Activated naive CD4-positive, alpha-beta T cell treated with anti-CD3 and anti-CD28 coated beads, Interleukin-2, amount 50 U/mL, for 24 hours (primary cell): ENCODE data around the gene FASN.

Source experiments
- H3K27ac Mint-ChIP-seq: one replicate; pipeline ENCODE4 v1.8.0; 2021; ENCODE audit warnings: mild to moderate bottlenecking, mixed read lengths
- H3K27me3 Mint-ChIP-seq: one replicate; pipeline ENCODE4 v1.8.0; 2021; ENCODE audit warnings: mixed read lengths
- H3K36me3 Mint-ChIP-seq: one replicate; pipeline ENCODE4 v1.8.0; 2021; ENCODE audit warnings: mixed read lengths
- H3K4me1 Mint-ChIP-seq: one replicate; pipeline ENCODE4 v1.8.0; 2021; ENCODE audit warnings: mixed read lengths
- H3K4me3 Mint-ChIP-seq: one replicate; pipeline ENCODE4 v1.8.0; 2021; ENCODE audit warnings: mild to moderate bottlenecking, mixed read lengths
- H3K9me3 Mint-ChIP-seq: one replicate; pipeline ENCODE4 v1.8.0; 2021; ENCODE audit warnings: mixed read lengths

The FASN gene

DNA sequence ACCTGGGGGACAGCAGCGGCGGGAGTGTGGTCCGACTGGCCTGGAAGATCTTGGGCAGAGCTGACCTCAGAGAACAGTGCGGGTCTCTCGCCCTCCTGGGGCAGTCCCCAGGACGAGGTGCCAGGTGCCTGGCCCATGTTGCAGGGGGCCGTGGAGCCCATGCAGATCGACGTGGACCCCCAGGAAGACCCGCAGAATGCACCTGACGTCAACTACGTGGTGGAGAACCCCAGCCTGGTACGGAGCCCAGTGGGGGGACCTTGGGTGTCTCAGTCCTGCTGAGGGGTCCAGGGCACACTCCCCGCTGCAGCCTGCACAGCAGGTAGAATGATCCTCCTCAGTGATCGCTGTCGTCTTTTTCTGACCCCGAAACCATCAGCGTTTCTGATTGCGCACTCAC, 44.9 kb downstream of the FASN start:
- H3K36me3 Mint-ChIP-seq = no peaks in the 10 kb centered on the region
- no peaks in the 10 kb centered on the region for H3K9me3 Mint-ChIP-seq
- H3K27ac Mint-ChIP-seq = no peak overlapping the region
- H3K4me1 Mint-ChIP-seq = peaks cover 14% of the 10 kb centered on the region
- peak overlapping the region; percentile 81 for H3K4me3 Mint-ChIP-seq
- H3K27me3 Mint-ChIP-seq = no peaks in the 10 kb centered on the region

DNA sequence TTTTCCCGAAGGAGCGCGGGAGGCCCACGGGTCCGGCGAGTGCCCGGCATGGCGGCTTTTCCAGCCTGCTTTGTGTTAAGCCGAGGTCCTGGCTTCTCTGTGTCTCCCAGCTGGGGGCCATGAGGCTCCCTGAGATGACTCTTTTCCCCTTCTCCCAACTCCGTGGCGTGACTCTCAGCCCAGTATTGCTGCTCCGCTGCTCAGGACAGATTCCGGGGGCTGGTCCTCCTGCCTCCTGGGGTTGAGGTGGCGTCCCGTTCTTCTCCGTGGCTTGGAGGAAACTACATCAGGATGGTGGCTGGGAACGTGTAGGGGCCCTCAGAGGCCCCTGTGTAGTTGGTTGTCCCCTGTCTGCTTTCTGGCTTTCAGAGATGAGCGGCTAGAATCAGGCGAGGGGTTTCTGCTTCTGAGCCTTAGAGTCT, 45.4 kb downstream of the FASN start:
- Mint-ChIP-seq H3K9me3 (no peaks in the 10 kb centered on the region), H3K4me1 (peaks cover 14% of the 10 kb centered on the region), H3K27ac (peak overlapping the region; percentile 46), H3K36me3 (no peaks in the 10 kb centered on the region), H3K27me3 (no peaks in the 10 kb centered on the region), H3K4me3 (peak overlapping the region; percentile 81)

DNA sequence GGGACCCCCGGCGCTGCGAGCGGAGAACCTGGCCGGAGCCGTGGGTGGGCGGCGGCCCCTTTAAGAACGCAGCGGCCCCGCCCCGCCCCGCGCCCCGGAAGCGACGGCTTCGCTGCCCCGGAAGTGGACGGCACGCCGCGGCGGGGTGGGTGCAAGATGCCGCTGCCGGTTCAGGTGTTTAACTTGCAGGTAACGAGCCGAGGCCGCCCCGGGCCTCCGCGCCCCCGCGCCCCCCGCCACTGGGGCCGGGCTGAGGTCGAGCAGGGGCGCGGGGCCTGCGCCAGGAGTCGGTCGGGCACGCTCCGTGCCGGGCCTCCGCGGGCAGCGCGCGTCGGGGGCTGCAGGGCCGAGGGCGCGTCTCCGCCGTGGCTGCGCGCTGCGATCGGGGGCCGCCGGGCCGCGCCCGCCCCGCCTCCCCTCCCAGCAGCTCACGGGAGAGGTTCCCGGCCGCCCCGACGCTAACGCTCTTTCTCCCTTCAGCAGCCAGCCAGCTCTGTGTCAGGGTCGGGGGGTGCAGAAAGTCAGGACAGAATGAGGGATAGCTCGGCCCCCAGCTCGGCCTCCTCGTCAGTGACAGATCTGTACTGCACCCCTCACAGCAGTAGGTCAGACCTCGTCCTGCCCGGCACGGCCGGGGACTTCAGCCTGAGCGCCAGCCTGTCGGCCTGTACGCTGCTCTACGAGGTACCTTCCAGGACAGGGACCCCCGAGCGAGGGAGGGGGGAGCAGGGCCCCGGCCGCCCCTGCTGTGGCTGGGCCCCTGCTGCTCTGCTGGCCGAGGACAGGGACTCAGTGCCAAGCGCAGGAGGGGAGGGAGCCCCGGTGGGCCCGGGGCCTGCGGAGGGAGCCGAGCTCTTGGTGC, 46.0 kb downstream of the FASN start, which contains the start of the genes GPS1 and RFNG:
GPS1 (plus strand) TSS at position 123 of the 862 bp plus-strand sequence; CDS start at position 157, 34 bp downstream.
RFNG (minus strand) TSS at position 36 of the 862 bp plus-strand sequence. CDS start 45 bp downstream, outside the sequence.
- H3K36me3 Mint-ChIP-seq = no peaks in the 10 kb centered on the region
- peak within 1 kb of the TSS; percentile 51 for H3K27ac Mint-ChIP-seq
- H3K4me3 Mint-ChIP-seq = peak within 1 kb of the TSS; percentile 87
- no peaks in the 10 kb centered on the region for H3K9me3 Mint-ChIP-seq
- H3K27me3 Mint-ChIP-seq = no peaks in the 10 kb centered on the region
- H3K4me1 Mint-ChIP-seq = peaks cover 14% of the 10 kb centered on the region

DNA sequence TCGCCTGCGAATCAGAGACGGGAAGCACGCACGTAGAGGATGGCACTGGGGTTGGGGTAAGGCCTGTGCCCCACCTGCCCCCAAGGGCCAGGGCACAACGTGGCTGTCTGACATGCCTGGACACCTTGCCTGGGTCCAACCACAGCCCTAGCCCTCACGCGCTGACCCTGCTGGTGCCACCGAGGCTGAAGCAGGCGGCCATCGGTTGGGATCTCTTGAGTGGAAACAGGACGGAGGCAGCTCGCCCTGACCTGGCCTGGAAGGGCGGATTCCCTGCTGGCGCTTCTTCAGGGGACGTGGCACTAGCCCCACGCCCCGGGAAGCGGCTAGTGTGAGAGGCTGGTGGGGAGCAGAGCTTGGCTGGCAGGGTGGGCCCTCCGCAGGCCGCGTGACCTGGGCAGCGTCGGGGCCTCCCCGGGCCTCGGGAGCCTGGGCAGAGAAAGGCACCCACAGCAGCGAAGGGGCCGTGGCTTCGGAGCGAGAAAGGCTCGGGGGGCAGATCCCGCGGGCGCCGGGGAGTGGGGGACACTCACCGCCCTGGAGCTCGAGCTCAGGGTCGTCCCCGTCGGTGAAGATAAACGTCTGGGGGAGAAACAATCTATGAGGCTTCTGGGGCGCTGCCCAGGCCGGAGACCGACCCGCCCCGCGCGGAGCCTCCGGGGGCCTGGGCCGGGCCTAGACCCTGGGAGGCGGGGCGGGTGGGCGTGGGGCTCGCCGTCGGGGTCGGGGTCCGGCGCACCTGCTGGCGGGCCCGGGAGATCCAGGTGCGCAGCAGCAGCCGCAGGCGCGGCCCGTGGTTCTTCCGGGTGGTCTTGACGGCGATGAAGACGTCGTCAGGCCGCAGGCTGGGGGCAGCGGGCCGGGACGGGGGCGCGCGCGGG, 47.0 kb downstream of the FASN start:
- Mint-ChIP-seq H3K9me3 (no peaks in the 10 kb centered on the region), H3K27ac (no peak overlapping the region), H3K27me3 (no peaks in the 10 kb centered on the region), H3K36me3 (no peaks in the 10 kb centered on the region), H3K4me1 (peaks cover 14% of the 10 kb centered on the region), H3K4me3 (peak overlapping the region; percentile 87)

DNA sequence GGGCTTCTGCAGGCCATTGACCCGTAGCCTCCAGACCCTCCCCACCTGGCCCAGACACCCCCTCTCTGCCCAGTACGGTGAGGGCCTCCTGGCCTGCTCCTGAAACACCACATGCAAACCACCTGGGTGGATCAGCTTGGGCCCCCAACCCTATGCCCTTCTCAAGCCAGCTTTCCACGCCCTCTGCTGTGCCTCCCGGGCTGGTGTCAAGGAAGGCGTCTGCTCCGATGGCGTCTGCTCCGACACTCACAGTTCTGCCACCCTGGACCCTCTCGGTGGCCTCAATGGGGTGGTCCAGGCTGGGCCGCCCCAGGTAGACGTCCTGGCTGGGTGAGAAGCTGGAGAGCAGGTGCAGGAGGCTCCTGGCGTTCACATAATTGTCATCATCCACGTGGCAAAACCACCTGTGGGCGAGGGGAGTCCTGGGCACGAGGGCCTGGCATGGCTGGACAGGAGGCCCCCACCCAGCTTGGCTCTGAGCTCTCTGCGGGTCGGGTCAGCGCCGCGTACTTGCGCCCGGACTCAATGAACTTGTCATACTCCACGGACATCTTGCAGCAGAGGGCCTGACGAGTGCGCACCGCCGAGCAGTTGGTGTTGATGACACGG, 47.8 kb downstream of the FASN start:
- H3K9me3 Mint-ChIP-seq = no peaks in the 10 kb centered on the region
- H3K4me3 Mint-ChIP-seq = peak overlapping the region; percentile 87
- H3K4me1 Mint-ChIP-seq = peaks cover 14% of the 10 kb centered on the region
- no peak overlapping the region for H3K27ac Mint-ChIP-seq
- H3K36me3 Mint-ChIP-seq = no peaks in the 10 kb centered on the region
- no peaks in the 10 kb centered on the region for H3K27me3 Mint-ChIP-seq

DNA sequence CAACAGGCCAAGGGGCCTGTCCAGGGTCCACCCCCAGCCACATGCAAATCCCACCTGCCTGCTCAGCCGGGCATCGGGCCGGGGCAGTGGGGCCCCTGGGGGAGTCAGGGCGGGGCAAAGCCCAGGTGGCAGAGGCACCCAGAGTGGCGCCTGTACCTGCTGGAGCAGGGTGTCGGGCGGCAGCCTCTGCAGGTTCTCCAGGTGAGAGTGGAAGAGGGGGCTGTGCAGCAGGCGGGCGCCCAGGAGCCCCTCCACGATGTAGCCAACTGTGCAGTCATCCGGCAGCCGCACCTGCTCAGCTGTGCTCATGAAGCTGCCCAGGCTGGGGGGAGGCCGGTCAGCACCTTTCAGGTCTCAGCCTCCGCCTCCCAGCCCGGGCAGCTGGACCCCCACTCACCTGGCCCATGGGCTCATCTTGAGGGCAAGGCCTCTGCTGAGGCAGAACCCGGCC, 48.5 kb downstream of the FASN start:
- H3K4me3 Mint-ChIP-seq = no peak overlapping the region
- no peaks in the 10 kb centered on the region for H3K36me3 Mint-ChIP-seq
- H3K4me1 Mint-ChIP-seq = peaks cover 14% of the 10 kb centered on the region
- no peak overlapping the region for H3K27ac Mint-ChIP-seq
- no peaks in the 10 kb centered on the region for H3K27me3 Mint-ChIP-seq
- H3K9me3 Mint-ChIP-seq = no peaks in the 10 kb centered on the region

DNA sequence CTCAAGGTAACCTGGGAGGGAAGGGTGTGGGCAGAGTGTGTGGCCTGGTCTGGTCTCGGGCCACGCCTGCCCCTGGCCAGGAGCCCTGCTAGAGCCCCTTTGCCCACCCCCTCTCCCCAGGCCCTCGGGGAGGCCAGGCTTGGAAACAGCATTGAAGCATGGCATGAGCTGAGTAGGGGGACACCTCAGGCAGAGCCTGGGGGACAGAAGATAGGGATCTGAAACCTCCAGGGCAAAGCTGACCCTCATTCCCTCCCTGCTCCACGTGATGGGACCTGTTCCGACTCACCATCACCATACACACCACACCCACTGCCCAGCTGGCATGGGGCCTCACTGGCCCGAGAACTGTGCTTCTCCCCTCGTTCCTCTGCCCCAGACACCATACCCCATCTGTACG, 48.9 kb downstream of the FASN start:
- Mint-ChIP-seq H3K4me3 (no peak overlapping the region), H3K27me3 (no peaks in the 10 kb centered on the region), H3K4me1 (peaks cover 14% of the 10 kb centered on the region), H3K27ac (no peak overlapping the region), H3K36me3 (no peaks in the 10 kb centered on the region), H3K9me3 (no peaks in the 10 kb centered on the region)

DNA sequence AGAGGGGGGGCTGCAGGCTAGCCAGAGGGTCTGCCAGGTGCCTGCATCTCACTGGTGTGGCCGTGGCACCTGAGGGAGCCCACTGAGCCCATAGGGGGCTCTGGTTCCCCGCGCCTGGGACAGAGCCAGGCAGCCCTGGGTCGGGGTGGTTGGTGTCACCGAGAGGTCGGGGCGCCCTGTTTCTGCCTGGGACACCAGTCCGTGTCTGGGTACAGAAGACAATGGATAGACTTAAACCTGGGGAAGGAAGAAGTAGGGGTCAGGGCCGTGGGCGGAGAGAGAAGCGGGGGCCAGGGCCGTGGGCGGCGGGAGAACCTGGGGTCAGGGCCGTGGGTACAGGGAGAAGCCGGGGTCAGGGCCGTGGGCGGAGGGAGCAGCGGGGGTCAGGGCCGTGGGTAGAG, 49.5 kb downstream of the FASN start:
- no peak overlapping the region for H3K4me3 Mint-ChIP-seq
- peak overlapping the region; percentile 51 for H3K27ac Mint-ChIP-seq
- H3K9me3 Mint-ChIP-seq = no peaks in the 10 kb centered on the region
- H3K4me1 Mint-ChIP-seq = peaks cover 14% of the 10 kb centered on the region
- no peaks in the 10 kb centered on the region for H3K36me3 Mint-ChIP-seq
- no peaks in the 10 kb centered on the region for H3K27me3 Mint-ChIP-seq

DNA sequence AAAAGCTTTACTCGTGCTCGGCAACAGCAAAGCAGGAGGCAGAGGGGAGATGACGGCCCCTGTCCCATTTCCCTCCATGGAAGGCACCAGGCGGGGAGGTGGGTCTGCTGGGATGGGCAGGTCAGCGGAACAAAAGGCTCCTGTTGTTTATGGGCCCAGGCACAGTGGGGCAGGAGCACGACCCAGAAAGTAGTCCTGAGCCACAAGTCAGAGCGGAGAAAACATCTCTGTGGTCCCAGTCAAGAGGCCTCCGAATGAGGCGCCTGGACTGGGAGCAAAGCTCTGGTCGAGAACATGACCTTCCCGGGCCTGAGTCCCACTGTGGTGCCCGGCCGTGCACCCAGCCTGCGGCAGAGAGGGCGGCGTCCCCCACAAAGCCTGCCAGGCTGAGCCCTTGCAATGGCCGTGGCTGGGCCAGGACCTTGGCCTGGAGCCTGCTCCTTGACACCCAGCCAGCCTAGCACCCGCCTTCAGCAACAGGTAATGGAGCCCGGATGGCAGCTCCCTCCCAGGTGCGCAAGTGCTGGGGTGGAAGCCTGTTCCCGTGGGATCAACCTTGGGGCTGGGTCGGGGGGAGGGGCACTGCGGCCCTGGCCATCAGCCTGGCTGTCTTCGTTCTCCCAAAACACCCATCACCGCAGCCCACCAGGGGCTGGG, 50.0 kb downstream of the FASN start:
- H3K27me3 Mint-ChIP-seq = no peaks in the 10 kb centered on the region
- H3K4me1 Mint-ChIP-seq = peaks cover 10% of the 10 kb centered on the region
- no peak overlapping the region for H3K4me3 Mint-ChIP-seq
- no peak overlapping the region for H3K27ac Mint-ChIP-seq
- no peaks in the 10 kb centered on the region for H3K36me3 Mint-ChIP-seq
- no peaks in the 10 kb centered on the region for H3K9me3 Mint-ChIP-seq

DNA sequence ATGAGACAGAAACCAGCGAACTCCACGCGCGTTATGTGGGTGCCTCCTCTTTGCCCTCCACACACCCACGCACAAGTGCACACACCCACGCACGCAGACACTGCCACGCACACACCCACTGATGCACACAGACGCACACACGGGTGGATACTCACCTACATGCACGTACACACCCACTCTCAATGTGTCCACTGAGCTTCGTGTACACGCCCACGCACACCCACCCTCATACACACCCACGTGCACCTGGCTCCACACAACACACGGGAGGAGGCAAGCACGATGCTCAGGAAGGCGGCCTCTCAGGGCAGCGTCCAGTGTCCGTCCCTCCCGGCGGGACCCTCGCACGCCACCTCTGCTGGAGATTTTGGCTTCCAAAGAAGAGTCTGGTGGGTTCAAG, 50.7 kb downstream of the FASN start:
- no peaks in the 10 kb centered on the region for H3K27me3 Mint-ChIP-seq
- peaks cover 10% of the 10 kb centered on the region for H3K4me1 Mint-ChIP-seq
- H3K27ac Mint-ChIP-seq = no peak overlapping the region
- no peaks in the 10 kb centered on the region for H3K9me3 Mint-ChIP-seq
- no peak overlapping the region for H3K4me3 Mint-ChIP-seq
- no peaks in the 10 kb centered on the region for H3K36me3 Mint-ChIP-seq

DNA sequence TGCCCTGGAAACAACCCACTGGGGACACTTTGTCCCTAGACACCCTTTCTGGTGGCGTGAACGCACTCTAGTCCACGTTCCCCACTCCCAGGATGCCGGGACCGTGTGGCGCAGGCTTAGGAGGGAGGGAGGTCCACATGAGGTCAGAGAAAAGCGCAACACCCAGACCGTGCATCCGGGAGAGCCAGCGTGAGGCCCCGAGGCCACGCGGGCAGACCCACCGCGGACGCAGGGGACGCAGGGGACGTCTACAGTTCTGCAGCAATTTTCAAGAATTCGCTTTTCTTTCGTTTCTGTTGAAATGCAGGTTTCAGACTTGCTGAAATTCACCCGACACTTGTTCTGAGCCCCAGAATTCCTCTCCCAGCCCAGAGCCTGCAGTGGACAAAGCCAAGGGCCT, 51.1 kb downstream of the FASN start:
- Mint-ChIP-seq H3K36me3 (no peaks in the 10 kb centered on the region), H3K27ac (no peak overlapping the region), H3K27me3 (no peaks in the 10 kb centered on the region), H3K4me3 (no peak overlapping the region), H3K4me1 (peaks cover 10% of the 10 kb centered on the region), H3K9me3 (no peaks in the 10 kb centered on the region)

DNA sequence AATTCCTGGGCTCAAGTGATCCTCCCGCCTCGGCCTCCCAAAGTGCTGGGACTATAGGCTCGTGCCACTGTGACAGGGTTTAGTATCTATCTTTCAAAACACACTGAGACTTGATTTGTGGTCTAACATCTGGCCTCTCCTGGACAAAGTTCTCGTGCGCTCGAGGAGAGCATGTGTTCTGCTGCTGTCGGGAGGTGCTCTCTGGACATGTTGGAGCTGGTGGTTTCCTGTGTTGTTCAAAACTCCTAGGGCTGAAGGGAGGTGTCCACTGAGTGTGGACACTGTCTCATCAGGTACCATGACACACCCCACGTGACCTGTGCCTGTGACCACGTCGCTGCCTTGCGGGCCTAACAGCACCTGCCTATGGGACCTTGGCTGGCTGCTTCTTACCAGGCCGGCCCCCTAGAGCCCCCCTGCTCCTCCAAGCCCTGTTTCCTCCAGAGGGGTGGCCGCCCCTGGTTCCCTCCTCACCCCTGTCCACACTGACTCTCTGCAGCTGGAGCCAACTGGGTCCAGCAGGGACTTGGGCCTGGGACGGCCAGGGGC, 52.0 kb downstream of the FASN start:
- no peak overlapping the region for H3K4me3 Mint-ChIP-seq
- H3K27me3 Mint-ChIP-seq = no peaks in the 10 kb centered on the region
- no peaks in the 10 kb centered on the region for H3K9me3 Mint-ChIP-seq
- peaks cover 10% of the 10 kb centered on the region for H3K4me1 Mint-ChIP-seq
- no peak overlapping the region for H3K27ac Mint-ChIP-seq
- no peaks in the 10 kb centered on the region for H3K36me3 Mint-ChIP-seq

DNA sequence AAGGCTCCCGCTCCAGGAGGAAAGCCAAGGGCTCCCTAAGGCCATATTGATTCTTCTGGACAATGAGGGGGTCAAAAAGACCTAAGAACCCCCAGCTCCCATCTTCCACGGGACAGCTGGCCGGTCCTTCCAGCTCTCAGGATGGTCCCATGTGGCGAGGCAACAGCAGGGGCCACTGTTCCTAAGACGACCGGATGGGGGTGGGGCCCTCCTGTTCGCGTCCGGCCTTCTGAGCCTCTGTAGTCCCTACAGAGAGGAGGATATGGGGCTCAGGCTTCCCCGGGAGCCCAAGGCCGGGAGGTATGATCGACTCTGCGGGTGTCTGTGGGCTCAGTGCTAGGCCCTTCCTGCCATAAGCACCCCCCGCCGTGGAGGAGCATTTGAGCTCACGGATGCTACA, 54.5 kb downstream of the FASN start:
- H3K9me3 Mint-ChIP-seq = no peaks in the 10 kb centered on the region

DNA sequence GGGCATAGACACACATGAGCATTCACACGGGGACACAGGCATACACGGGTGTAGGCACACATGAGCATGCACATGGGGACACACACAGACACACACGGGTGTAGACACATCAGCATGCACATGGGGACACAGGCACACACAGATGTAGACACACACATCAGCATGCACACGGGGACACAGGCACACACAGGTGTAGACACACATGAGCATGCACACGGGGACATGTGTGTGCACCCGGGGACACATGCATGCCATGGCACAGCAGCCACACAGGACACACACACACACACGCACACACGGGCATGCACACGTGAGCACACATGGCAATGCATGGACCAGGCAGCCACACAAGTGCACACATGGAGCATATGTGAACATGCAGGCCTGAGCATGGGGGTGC, 55.4 kb downstream of the FASN start:
- Mint-ChIP-seq H3K27me3 (no peaks in the 10 kb centered on the region), H3K4me1 (peaks cover 13% of the 10 kb centered on the region), H3K4me3 (no peak overlapping the region), H3K27ac (no peak overlapping the region), H3K9me3 (no peaks in the 10 kb centered on the region), H3K36me3 (no peaks in the 10 kb centered on the region)

More for the DNA sequence above, 54.5 kb downstream of the FASN start:
- H3K27ac Mint-ChIP-seq = no peak overlapping the region
- no peak overlapping the region for H3K4me3 Mint-ChIP-seq
- H3K27me3 Mint-ChIP-seq = no peaks in the 10 kb centered on the region
- H3K4me1 Mint-ChIP-seq = peaks cover 8% of the 10 kb centered on the region
- H3K36me3 Mint-ChIP-seq = no peaks in the 10 kb centered on the region
